HG03103 (cell line): ENCODE measurements around the gene NKX2-1.
"Not testable (repeated sequence)": the region's sequence is repeated elsewhere in the genome, so short reads cannot be mapped to it uniquely, and the experiment has no call there.

Experiments used
- ATAC-seq: cut with Tn5 transposase; IDR thresholded peaks from one replicate; pipeline ENCODE4 v1.9.1; 2021; ENCODE audit warnings: low read depth; ENCODE audit not compliant: unreplicated experiment

Gene NKX2-1

GRCh38 chr14:36506732-36507614, 13.1 kb downstream of the NKX2-1 start:
- no peak for ATAC-seq

DNA sequence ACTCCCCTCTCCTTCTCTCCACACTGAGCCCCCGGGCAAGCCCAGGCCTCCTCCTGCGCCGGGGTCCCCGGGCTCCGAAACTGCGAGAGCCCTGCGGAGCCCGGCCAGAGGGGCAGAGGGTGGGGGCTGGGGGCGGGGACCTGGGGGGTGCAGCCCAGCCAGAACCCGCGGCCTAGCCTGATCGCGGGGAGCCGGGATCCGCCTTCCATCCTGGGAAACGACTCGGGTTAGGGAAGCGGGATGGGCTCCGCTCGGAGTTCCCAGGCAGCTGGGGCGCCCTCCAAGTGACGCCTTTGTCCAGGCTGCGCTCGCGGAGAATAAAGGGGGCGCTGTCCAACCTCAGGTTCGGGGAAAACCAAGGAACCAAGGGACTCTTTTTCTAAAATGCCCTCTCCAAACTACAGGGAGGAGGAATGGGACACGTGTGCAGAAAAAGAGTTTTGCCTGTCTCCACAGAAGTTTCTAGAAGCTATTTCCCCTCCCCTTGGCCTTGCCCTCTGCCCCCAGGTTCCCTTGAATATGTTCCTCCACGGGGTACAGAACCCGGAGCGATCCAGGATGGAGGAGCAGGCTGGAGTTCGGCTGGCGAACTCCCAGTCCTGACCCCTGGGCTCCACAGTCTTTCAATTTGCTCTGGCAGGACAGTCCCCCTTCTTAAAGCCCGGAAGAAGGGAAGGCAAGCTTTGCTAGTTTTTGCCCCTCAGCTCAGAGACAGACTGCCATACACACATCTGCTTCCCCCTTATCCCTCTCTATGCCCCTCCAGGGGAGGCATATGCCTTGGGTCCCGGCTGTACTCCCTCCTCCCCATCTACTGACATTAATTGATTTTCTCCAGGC, 13.9 kb downstream of the NKX2-1 start:
- no peak for ATAC-seq

DNA sequence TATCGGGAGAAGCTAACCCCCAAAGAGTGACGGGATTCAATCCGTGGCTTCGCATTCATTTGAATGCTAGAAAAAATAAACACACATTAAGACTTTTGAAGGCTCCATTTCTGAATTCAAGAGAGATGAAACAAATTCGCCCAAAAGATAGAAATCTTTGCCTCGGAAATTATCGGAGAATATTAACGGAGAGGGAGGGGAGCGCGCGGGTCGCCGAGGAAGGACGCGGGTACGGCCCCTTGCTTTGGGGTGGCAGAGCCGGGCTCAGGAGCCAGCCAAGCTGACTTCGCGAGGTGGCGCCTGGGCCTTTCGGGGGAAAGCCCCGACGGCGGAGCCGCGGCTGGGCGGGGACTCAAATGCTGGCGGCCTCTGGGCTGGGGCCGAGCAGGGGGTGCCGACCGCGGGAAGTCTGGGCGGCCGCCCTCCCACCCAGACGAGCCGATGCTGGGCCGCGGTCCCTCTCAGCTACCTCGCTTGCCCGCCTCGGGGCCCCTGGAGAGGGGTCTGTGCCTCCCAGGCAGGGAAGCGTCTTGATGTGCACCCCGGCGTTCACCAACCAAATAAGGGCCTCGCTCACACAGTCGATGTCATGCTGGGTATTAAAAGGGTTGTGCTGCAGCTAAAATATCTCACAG, 14.7 kb downstream of the NKX2-1 start:
- ATAC-seq: no peak

GRCh38 chr14:36504771-36505175, 15.3 kb downstream of the NKX2-1 start:
- ATAC-seq: no peak

GRCh38 chr14:36503771-36504741, 16.0 kb downstream of the NKX2-1 start:
- ATAC-seq: no peak

GRCh38 chr14:36502558-36503508, 17.2 kb downstream of the NKX2-1 start:
- no peak for ATAC-seq

- ATAC-seq: no peak
Measured at GRCh38 chr14:36498938-36499337, 21.1 kb downstream of the NKX2-1 start.

DNA sequence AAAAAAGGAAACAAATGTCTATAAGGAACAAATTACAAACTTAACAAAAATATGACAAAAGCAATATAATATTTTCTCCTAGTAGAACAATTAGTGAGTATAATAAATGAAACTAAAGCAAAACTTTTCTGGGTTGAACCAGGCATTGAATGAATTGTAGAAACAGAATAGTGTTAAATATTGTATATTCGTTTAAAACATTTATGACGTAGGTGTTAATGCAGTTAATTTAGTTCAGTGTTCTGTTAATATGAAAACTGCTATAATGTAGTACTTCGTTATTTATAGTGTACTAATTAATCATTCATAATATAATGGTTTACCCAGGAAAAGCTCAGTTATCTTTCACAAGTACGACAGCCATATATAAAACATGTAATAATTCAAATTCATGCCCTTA, 23.7 kb downstream of the NKX2-1 start:
- ATAC-seq: no peak

GRCh38 chr14:36495666-36496065, 24.4 kb downstream of the NKX2-1 start:
- ATAC-seq: no peak

DNA sequence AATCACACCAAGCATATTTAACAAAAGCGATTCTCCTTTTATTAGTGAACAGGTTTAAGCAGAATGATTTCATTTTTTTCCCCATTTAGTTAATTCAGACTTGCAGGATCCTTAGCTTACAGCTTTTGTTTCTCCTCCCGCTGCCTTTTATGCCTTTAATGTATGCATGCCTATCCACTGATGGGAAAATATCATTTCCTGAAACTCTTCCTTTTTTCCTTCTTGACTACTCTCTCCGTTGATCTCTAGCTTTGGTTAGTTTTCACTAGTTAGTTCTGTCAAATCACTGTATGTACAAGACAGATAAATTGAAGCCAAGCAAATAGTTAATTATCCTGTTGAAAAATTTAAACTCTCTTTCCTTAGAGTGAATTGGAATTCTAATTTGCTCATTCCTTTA, 26.3 kb downstream of the NKX2-1 start:
- ATAC-seq: no peak

GRCh38 chr14:36485773-36486172, 34.3 kb downstream of the NKX2-1 start:
- no peak for ATAC-seq

DNA sequence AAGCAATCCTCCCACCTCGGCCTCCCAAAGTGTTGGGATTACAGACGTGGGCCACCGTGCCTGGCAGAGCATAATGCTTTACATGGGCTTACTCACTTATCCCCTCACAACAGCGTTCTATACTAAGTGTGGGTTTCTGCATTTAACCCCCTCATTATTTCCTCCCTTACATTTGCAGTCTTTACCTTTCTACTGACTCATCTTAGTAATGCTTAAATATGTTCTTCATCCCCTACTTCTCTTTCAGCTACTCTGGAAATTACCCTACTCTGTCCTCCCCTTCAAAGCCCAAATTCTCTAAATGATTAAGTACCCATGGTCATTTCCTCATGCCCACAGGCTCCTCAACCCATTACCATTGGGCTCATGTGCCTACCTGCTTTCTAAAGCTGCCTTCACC, 40.7 kb downstream of the NKX2-1 start:
- ATAC-seq: no peak

- ATAC-seq: no peak
Measured at GRCh38 chr14:36478782-36479181, 41.2 kb downstream of the NKX2-1 start.

DNA sequence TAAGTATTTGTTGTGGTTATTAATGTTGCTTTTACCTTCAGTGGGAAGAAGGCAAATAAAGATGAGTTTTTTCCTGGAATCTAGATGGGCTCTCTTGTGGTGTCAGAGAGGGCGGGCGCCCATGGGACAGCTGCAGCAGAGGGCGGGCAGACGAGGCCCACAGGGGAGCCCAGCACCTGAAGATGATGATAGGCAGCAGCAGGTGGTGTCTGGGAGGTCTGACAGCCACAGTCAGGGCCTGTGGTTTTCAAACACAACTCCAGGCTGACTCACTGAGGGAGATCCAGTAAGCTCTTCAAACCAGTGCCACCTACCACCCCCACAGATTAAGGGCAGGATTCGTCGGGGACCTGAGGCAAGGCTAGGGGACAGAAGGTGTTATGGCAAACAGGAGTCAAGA, 42.8 kb downstream of the NKX2-1 start:
- ATAC-seq: no peak

DNA sequence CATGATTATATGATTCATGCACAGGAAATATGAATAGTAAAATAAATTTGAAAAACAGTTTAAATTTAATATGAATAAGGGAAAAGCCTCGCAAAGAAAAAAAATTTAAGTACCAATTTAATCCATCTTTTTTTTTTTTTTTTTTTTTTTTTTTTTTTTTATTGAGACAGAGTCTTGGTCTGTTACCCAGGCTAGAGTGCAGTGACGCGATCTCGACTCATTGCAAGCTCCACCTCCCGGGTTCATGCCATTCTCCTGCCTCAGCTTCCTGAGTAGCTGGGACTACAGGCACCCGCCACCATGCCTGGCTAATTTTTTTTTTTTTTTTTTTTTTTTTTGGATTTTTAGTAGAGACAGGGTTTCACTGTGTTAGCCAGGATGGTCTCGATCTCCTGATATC, 44.0 kb downstream of the NKX2-1 start:
- not testable (repeated sequence) for ATAC-seq

DNA sequence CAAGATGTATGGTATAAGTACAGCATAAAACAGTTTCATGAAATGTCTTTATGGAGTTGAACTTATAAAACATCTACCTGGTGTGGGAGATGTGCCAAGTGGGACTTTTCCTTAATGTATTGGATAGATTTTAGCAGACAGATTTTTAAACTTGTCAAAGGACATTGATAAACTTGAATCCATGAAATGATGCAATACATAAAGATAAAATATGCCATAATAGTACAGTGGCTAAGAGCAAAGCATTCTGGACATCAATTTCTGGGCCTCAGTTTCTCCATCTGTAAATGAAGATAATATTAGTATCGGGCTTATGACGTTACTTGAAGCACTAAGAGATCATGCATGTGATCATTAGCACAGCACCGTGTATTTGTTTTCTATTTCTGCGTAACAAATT, 45.4 kb downstream of the NKX2-1 start:
- ATAC-seq: no peak

DNA sequence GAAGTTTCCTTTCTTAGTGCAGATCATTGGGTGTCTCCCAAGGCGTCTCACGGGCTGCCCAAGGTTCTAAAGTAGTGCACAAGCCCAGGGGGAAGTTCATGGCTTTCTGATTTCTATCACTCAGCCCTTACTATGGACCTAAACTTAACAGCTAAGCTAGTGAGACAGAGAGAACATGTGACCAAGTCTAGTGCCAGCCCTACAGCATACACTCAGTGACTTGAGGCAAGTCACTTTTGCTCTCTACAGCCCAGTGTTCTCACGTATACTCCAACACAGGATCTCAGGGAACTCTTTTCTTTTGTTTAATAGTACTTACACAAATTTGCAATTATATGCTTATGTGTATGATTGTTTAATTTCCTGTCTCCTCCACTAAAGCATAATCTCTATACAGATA, 48.6 kb downstream of the NKX2-1 start:
- no peak for ATAC-seq

GRCh38 chr14:36467332-36467731, 52.7 kb downstream of the NKX2-1 start:
- no peak for ATAC-seq
